ENCODE results near the gene RAD51B. TPM values are rescaled to one million over a fixed set of nuclear protein-coding genes. Genes with fewer than 3 reads are reported as not detected.
A peak's percentile ranks its signal among the peaks of the same experiment; 100 is the strongest.

RAD51B gene
- total and polyA plus RNA-seq, 4 experiments from 2014 or later = 22.0 to 35.7 (median 31.4) TPM

DNA sequence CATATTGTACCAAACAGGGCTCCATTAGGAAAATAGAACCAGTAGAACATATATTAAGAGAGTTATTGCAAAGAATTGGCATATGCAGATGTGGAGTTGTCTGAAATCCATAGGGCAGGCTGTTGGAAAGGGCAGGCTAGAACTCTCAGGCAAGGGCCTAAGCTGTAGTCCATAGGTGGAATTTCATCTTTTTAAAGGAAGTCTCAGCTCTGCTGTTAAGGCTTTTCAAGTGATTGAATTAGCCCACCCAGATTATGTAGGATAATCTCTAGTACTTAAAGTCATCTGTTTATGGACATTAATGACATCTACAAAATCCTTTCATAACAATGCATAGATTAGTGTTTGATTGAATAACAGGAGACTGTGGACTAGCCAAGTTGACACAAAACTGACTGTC is 59.4 kb downstream of the RAD51B start:
- no peak overlapping the region for H3K4me3 Mint-ChIP-seq
- ChIA-PET CTCF (ENCODE audit: partially characterized antibody) (no interaction called here), POLR2A (ENCODE audit: partially characterized antibody) (no interaction called here)
- DNase-seq = no peak
- H3K4me1 Mint-ChIP-seq = peaks cover 0 to 9% (median 5%) of the 10 kb centered on the region in 4 donors
- no peaks in the 10 kb centered on the region for H3K36me3 ChIP-seq (ENCODE audit: insufficient read depth, low read length)
- no peaks in the 10 kb centered on the region for H3K9me3 Mint-ChIP-seq
- H3K27me3 ChIP-seq (ENCODE audit: insufficient read depth, low read length) = no peaks in the 10 kb centered on the region
- H3K9me3 ChIP-seq (ENCODE audit: control insufficient read depth in 1 of 2, low read length in 2 of 2) = no peaks in the 10 kb centered on the region
- no peak overlapping the region for H3K27ac Mint-ChIP-seq
- no peak overlapping the region for H3K27ac ChIP-seq (ENCODE audit: low read depth, low read length)
- H3K36me3 Mint-ChIP-seq = no peaks in the 10 kb centered on the region
- H3K27me3 Mint-ChIP-seq = no peaks in the 10 kb centered on the region
- H3K4me3 ChIP-seq (ENCODE audit: low read length in 2 of 2) = no peak overlapping the region
- no peaks in the 10 kb centered on the region for H3K4me1 ChIP-seq (ENCODE audit: insufficient read depth, low read length)
- intact Hi-C loops (cut with micrococcal nuclease) = no loop called here

DNA sequence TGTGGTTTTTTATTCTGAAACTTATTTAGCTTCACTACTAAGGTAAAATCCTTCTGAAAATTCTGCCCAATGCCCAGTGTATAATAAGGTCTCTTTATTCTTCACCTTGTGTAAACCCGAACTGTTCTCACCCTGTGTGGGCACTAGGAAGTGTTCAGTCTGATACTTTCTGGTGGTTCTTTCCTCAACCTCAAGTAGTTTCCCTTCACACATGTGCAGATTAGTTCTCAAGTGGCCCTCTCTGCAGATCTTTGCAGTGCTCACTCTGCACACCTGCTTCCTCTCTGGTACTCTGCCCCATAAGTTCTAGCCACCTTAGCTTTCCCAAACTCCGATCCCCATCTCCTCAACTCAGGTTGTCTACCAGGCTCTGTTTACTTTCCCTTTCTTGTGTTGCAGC is 61.6 kb downstream of the RAD51B start:
- intact Hi-C loops (cut with micrococcal nuclease) = loop anchor here (5.0 kb wide), 1 partner anchor 936 kb away; no protein-coding TSS in a partner anchor
- H3K27me3 ChIP-seq (ENCODE audit: insufficient read depth, low read length) = no peaks in the 10 kb centered on the region
- H3K27ac ChIP-seq (ENCODE audit: low read depth, low read length) = no peak overlapping the region
- no peak for DNase-seq
- ChIA-PET POLR2A (ENCODE audit: partially characterized antibody) (no interaction called here), CTCF (ENCODE audit: partially characterized antibody) (interaction anchor here (1.0 to 4.8 kb wide), 5 partner anchors 9 to 963 kb away, joined by 3 to 34 read pairs (median 3); no protein-coding TSS in a partner anchor)
- H3K36me3 ChIP-seq (ENCODE audit: insufficient read depth, low read length) = no peaks in the 10 kb centered on the region
- no peaks in the 10 kb centered on the region for H3K9me3 ChIP-seq (ENCODE audit: control insufficient read depth in 1 of 2, low read length in 2 of 2)
- Mint-ChIP-seq H3K4me1 (peaks cover 0 to 13% (median 10%) of the 10 kb centered on the region in 4 donors), H3K27ac (peak overlapping the region in 2 of 7 donors; percentile 7 to 59), H3K27me3 (no peaks in the 10 kb centered on the region), H3K9me3 (no peaks in the 10 kb centered on the region), H3K4me3 (no peak overlapping the region), H3K36me3 (peaks cover 0 to 1% of the 10 kb centered on the region in 2 donors)
- H3K4me1 ChIP-seq (ENCODE audit: insufficient read depth, low read length) = no peaks in the 10 kb centered on the region
- no peak overlapping the region for H3K4me3 ChIP-seq (ENCODE audit: low read length in 2 of 2)

GRCh38 chr14:67882986-67883555 is 63.5 kb downstream of the RAD51B start:
- ChIA-PET CTCF (ENCODE audit: partially characterized antibody) (interaction anchor here (0.6 to 4.8 kb wide), 5 partner anchors 8 to 1029 kb away, joined by 3 to 34 read pairs (median 4); no protein-coding TSS in a partner anchor), POLR2A (ENCODE audit: partially characterized antibody) (no interaction called here)
- intact Hi-C loops (cut with micrococcal nuclease) = loop anchor here (1.0 to 5.0 kb wide), 2 partner anchors 934 to 961 kb away; no protein-coding TSS in a partner anchor
- Mint-ChIP-seq H3K36me3 (peaks cover 5 to 8% of the 10 kb centered on the region in 2 donors), H3K9me3 (no peaks in the 10 kb centered on the region), H3K4me1 (peaks cover 0 to 13% (median 10%) of the 10 kb centered on the region in 4 donors), H3K27ac (no peak overlapping the region), H3K4me3 (no peak overlapping the region), H3K27me3 (no peaks in the 10 kb centered on the region)
- Histone ChIP-seq H3K9me3 (ENCODE audit: control insufficient read depth in 1 of 2, low read length in 2 of 2) (no peaks in the 10 kb centered on the region), H3K27ac (ENCODE audit: low read depth, low read length) (no peak overlapping the region), H3K36me3 (ENCODE audit: insufficient read depth, low read length) (no peaks in the 10 kb centered on the region), H3K4me3 (ENCODE audit: low read length in 2 of 2) (no peak overlapping the region), H3K27me3 (ENCODE audit: insufficient read depth, low read length) (no peaks in the 10 kb centered on the region), H3K4me1 (ENCODE audit: insufficient read depth, low read length) (no peaks in the 10 kb centered on the region)
- DNase-seq = no peak

DNA sequence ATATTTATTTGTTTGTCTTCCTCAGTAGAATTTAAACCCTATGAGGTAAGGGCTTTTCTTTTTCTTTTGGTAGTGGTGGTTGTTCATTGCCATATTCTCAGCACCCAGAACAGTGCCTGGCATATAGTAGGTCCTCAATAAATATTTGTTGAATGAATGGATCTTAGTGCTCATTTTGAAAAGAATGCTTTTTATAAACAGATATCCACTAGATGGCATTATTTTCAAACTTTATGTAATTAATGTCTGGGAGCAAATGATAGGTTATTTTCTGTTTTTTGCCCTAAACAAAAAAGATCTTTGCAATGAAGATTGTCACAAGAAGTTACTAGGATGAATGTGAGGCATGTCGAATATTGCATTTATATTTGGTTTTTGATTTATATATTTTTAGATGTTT is 64.1 kb downstream of the RAD51B start:
- Histone ChIP-seq H3K27me3 (ENCODE audit: insufficient read depth, low read length) (no peaks in the 10 kb centered on the region), H3K27ac (ENCODE audit: low read depth, low read length) (no peak overlapping the region), H3K9me3 (ENCODE audit: control insufficient read depth in 1 of 2, low read length in 2 of 2) (no peaks in the 10 kb centered on the region), H3K4me1 (ENCODE audit: insufficient read depth, low read length) (no peaks in the 10 kb centered on the region), H3K4me3 (ENCODE audit: low read length in 2 of 2) (no peak overlapping the region), H3K36me3 (ENCODE audit: insufficient read depth, low read length) (no peaks in the 10 kb centered on the region)
- H3K4me3 Mint-ChIP-seq = no peak overlapping the region
- intact Hi-C loops (cut with micrococcal nuclease) = loop anchor here (1.0 to 5.0 kb wide), 2 partner anchors 934 to 961 kb away; no protein-coding TSS in a partner anchor
- DNase-seq = peak in 3 of 5 donors; percentile 6 to 11 (median 6)
- H3K36me3 Mint-ChIP-seq = peaks cover 5 to 8% of the 10 kb centered on the region in 2 donors
- ChIA-PET CTCF (ENCODE audit: partially characterized antibody) (interaction anchor here (0.6 to 4.8 kb wide), 4 partner anchors 24 to 961 kb away, joined by 3 to 34 read pairs (median 4); no protein-coding TSS in a partner anchor), POLR2A (ENCODE audit: partially characterized antibody) (interaction anchor here (0.8 kb wide), 1 partner anchor 933 kb away, joined by 3 read pairs; no protein-coding TSS in a partner anchor)
- no peaks in the 10 kb centered on the region for H3K27me3 Mint-ChIP-seq
- no peaks in the 10 kb centered on the region for H3K9me3 Mint-ChIP-seq
- peaks cover 0 to 13% (median 10%) of the 10 kb centered on the region in 4 donors for H3K4me1 Mint-ChIP-seq
- H3K27ac Mint-ChIP-seq = no peak overlapping the region

DNA sequence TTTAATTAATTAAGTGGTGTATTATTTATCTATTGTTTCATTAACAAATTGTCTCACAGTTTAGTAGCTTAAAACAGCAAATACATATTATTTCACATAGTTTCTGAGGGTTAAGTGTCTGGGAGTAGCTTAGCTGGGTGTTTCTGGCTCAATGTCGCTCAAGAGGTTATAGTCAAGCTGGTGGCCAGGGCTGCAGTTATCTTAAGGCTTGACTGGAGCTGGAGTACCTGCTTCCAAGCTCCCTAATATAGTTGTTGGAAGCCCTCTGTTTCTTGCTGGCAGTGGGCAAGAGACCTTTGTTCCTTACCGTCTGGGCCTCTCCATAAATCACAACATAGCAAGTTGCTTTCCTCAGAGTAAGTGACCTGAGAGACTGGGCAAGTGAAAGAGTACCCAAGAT is 66.6 kb downstream of the RAD51B start:
- CTCF ChIA-PET (ENCODE audit: partially characterized antibody) = interaction anchor here (0.9 to 1.5 kb wide), 2 partner anchors 9 to 48 kb away, joined by 4 read pairs; no protein-coding TSS in a partner anchor
- H3K36me3 ChIP-seq (ENCODE audit: insufficient read depth, low read length) = no peaks in the 10 kb centered on the region
- Mint-ChIP-seq H3K27ac (peak overlapping the region in 1 of 7 donors; percentile 17), H3K4me1 (peaks cover 0 to 13% (median 9%) of the 10 kb centered on the region in 4 donors), H3K4me3 (no peak overlapping the region), H3K36me3 (peaks cover 5 to 8% of the 10 kb centered on the region in 2 donors), H3K9me3 (no peaks in the 10 kb centered on the region), H3K27me3 (no peaks in the 10 kb centered on the region)
- POLR2A ChIA-PET (ENCODE audit: partially characterized antibody) = no interaction called here
- H3K4me3 ChIP-seq (ENCODE audit: low read length in 2 of 2) = no peak overlapping the region
- no peaks in the 10 kb centered on the region for H3K27me3 ChIP-seq (ENCODE audit: insufficient read depth, low read length)
- H3K4me1 ChIP-seq (ENCODE audit: insufficient read depth, low read length) = no peaks in the 10 kb centered on the region
- no peaks in the 10 kb centered on the region for H3K9me3 ChIP-seq (ENCODE audit: control insufficient read depth in 1 of 2, low read length in 2 of 2)
- DNase-seq = no peak
- no peak overlapping the region for H3K27ac ChIP-seq (ENCODE audit: low read depth, low read length)
- intact Hi-C loops (cut with micrococcal nuclease) = no loop called here

- H3K4me1 ChIP-seq (ENCODE audit: insufficient read depth, low read length) = no peaks in the 10 kb centered on the region
- no peak overlapping the region for H3K27ac ChIP-seq (ENCODE audit: low read depth, low read length)
- Mint-ChIP-seq H3K27ac (peak overlapping the region in 1 of 7 donors; percentile 69), H3K9me3 (no peaks in the 10 kb centered on the region), H3K4me3 (peak overlapping the region in 1 of 8 donors; percentile 37), H3K27me3 (no peaks in the 10 kb centered on the region), H3K4me1 (peaks cover 0 to 13% (median 4%) of the 10 kb centered on the region in 4 donors), H3K36me3 (peaks cover 5 to 8% of the 10 kb centered on the region in 2 donors)
- no peak overlapping the region for H3K4me3 ChIP-seq (ENCODE audit: low read length in 2 of 2)
- no peak for DNase-seq
- CTCF ChIA-PET (ENCODE audit: partially characterized antibody) = no interaction called here
- intact Hi-C loops (cut with micrococcal nuclease) = no loop called here
- POLR2A ChIA-PET (ENCODE audit: partially characterized antibody) = no interaction called here
- no peaks in the 10 kb centered on the region for H3K27me3 ChIP-seq (ENCODE audit: insufficient read depth, low read length)
- no peaks in the 10 kb centered on the region for H3K9me3 ChIP-seq (ENCODE audit: control insufficient read depth in 1 of 2, low read length in 2 of 2)
- H3K36me3 ChIP-seq (ENCODE audit: insufficient read depth, low read length) = no peaks in the 10 kb centered on the region
Measured at GRCh38 chr14:67887478-67887877, 67.9 kb downstream of the RAD51B start.

DNA sequence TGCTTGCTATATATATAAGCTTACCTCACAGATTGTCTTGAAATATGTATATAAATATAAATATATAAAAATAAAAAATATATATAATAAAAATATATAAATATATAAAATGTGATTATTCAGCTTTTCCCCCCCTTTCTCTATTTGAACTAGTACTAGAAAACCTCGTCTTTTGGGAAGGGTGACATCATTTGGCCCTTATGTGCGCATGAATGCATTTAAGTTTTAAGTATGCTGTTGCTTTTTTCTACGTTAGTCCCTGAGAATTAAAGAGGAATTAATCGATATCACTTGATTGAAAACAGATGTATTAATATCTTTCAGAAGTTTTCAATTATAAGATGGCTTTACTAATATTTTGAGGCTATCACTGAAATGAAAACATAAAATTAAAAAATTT is 69.9 kb downstream of the RAD51B start:
- POLR2A ChIA-PET (ENCODE audit: partially characterized antibody) = no interaction called here
- no peaks in the 10 kb centered on the region for H3K9me3 Mint-ChIP-seq

More for the DNA sequence above, 69.9 kb downstream of the RAD51B start:
- no peak overlapping the region for H3K27ac ChIP-seq (ENCODE audit: low read depth, low read length)
- no peak overlapping the region for H3K4me3 ChIP-seq (ENCODE audit: low read length in 2 of 2)
- Mint-ChIP-seq H3K4me3 (no peak overlapping the region), H3K27ac (no peak overlapping the region), H3K36me3 (peaks cover 5 to 8% of the 10 kb centered on the region in 2 donors), H3K27me3 (no peaks in the 10 kb centered on the region), H3K4me1 (peaks cover 0 to 4% (median 3%) of the 10 kb centered on the region in 4 donors)
- intact Hi-C loops (cut with micrococcal nuclease) = no loop called here
- no peak for DNase-seq
- CTCF ChIA-PET (ENCODE audit: partially characterized antibody) = no interaction called here
- no peaks in the 10 kb centered on the region for H3K27me3 ChIP-seq (ENCODE audit: insufficient read depth, low read length)
- H3K36me3 ChIP-seq (ENCODE audit: insufficient read depth, low read length) = no peaks in the 10 kb centered on the region
- no peaks in the 10 kb centered on the region for H3K4me1 ChIP-seq (ENCODE audit: insufficient read depth, low read length)
- H3K9me3 ChIP-seq (ENCODE audit: control insufficient read depth in 1 of 2, low read length in 2 of 2) = no peaks in the 10 kb centered on the region

All from CD4-positive, alpha-beta memory T cell (primary cell).